Cardiac muscle cell (in vitro differentiated cells and primary cell): ENCODE measurements around the gene AHRR. TPM values are rescaled to one million over a fixed set of nuclear protein-coding genes. Genes with fewer than 3 reads are reported as not detected.

Source experiments
- DNase-seq, 2 donors: peaks; one replicate each; pipeline versions ENCODE4 v3.0.0 to v3.0.0-alpha.2; 2010 to 2017; ENCODE audit warnings: low read depth in 1 of 2, low spot score in 1 of 2
- H3K27ac ChIP-seq: fragments of 200-600 bp; sonication (generic); 2 replicates; pipeline ENCODE4 v1.5.1; 2016
- H3K27me3 ChIP-seq: fragments of 200-600 bp; sonication (generic); 2 replicates; pipeline ENCODE4 v1.6.0; 2016; ENCODE audit warnings: control low read depth
- H3K36me3 ChIP-seq: fragments of 200-600 bp; sonication (generic); 2 replicates; pipeline ENCODE4 v1.5.1; 2016; ENCODE audit warnings: control low read depth
- H3K4me1 ChIP-seq: fragments of 200-600 bp; sonication (generic); 2 replicates; pipeline ENCODE4 v1.8.1; 2017; ENCODE audit warnings: low read depth, mild to moderate bottlenecking, mixed run types
- H3K4me3 ChIP-seq: fragments of 200-600 bp; sonication (generic); 2 replicates; pipeline ENCODE4 v1.5.1; 2016; ENCODE audit warnings: mild to moderate bottlenecking
- H3K9me3 ChIP-seq: fragments of 200-600 bp; sonication (generic); 2 replicates; pipeline ENCODE4 v1.5.1; 2017; ENCODE audit warnings: low read depth, mild to moderate bottlenecking, control low read depth
- polyA plus RNA-seq: library from polyadenylated mRNA; unstranded; fragments of >200 nt; fragmentation: Nextera tagmentation; extraction: Ambion mirVana; gene quantifications from 2 replicates; pipeline ENCODE4 v1.2.1, GENCODE V29; 2016
- total RNA-seq: library from RNA; depleted of rRNA; stranded (reverse); fragments of >200 nt; gene quantifications from 2 replicates; pipeline ENCODE4 v1.2.3, GENCODE V29; 2016
- TF ChIP-seq, protein P1 (sequence below): IDR thresholded peaks from 2 replicates; pipeline ENCODE4 v1.5.1; 2012; ENCODE audit warnings: low read depth, mild to moderate bottlenecking, low read length

AHRR gene
- total and polyA plus RNA-seq, 2 experiments from 2014 or later: 0.99 to 1.4 TPM

DNA sequence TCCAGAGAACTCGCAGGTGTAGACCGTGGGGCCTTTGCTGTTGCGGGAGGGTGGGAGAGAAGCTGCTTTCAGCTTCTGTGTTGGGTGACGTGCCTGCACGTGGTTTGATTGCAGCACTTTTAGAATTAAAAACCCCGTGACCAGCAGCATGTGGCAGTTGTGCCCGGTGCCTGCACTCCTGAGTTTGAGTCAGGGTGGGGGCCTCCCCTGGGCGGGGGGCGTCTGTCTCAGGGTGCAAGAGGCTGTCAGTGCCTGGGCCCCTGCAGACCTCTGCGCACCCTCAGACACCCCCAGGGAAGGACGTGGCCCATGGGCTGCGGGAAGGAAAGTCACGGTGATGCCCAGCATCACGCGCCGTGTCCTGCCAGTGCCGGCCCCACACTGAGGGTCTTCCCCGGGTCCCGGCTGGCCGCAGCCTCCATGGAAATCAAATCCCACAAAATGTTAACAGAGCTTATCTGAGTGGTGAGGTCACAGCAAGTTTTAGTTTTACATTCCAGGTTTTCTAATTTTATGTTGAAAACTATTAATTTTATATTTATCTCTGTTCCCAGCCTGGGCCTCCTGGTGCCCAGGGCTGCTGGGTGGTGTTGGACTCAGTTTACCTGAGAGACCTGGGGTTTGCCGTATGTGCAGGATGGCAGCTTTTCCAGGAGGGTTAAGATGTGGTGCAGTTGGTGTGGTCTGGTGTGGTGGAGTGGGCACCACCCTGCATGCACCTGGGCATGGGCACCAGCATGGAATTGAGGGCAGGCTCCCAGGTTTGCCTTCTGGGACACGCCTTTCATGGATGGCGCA, 33.3 kb downstream of the AHRR start:
- Histone ChIP-seq H3K9me3 (no peaks in the 10 kb centered on the region), H3K4me1 (no peaks in the 10 kb centered on the region), H3K27me3 (no peaks in the 10 kb centered on the region), H3K4me3 (no peak overlapping the region), H3K27ac (no peak overlapping the region), H3K36me3 (no peaks in the 10 kb centered on the region)
- DNase-seq: no peak
- TF ChIP-seq, protein P1, sequence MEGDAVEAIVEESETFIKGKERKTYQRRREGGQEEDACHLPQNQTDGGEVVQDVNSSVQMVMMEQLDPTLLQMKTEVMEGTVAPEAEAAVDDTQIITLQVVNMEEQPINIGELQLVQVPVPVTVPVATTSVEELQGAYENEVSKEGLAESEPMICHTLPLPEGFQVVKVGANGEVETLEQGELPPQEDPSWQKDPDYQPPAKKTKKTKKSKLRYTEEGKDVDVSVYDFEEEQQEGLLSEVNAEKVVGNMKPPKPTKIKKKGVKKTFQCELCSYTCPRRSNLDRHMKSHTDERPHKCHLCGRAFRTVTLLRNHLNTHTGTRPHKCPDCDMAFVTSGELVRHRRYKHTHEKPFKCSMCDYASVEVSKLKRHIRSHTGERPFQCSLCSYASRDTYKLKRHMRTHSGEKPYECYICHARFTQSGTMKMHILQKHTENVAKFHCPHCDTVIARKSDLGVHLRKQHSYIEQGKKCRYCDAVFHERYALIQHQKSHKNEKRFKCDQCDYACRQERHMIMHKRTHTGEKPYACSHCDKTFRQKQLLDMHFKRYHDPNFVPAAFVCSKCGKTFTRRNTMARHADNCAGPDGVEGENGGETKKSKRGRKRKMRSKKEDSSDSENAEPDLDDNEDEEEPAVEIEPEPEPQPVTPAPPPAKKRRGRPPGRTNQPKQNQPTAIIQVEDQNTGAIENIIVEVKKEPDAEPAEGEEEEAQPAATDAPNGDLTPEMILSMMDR: no peak

DNA sequence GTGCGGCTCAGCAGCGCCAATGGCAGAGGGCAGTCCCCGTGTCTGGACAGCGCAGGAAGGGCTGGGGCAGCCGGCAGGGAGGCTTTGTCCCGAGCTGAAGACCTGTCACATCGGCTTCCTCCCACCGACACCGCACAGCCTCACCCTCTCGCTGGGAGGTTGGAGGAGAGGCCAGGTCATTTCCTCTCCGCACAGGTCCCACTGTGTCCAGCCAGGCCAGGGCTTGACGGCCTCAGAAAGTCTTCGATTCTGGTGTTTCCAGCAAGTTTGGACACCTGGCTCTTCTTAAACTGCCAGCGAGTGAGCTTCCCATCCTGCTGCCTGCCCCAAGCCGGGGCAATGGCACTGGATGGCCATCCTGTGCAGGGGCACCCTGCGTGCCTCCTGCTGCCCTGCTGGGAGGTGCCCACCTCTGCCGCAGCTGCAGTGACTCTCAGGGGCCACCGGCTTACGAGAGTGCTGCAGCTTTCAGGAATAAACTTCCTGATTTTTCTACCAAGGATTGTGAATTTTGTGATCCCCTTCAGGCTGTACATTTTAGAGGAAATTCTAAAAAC, 33.9 kb downstream of the AHRR start:
- no peak for DNase-seq
- TF ChIP-seq, protein P1: no peak
- Histone ChIP-seq H3K27ac (no peak overlapping the region), H3K36me3 (no peaks in the 10 kb centered on the region), H3K4me1 (no peaks in the 10 kb centered on the region), H3K4me3 (no peak overlapping the region), H3K27me3 (no peaks in the 10 kb centered on the region), H3K9me3 (no peaks in the 10 kb centered on the region)

DNA sequence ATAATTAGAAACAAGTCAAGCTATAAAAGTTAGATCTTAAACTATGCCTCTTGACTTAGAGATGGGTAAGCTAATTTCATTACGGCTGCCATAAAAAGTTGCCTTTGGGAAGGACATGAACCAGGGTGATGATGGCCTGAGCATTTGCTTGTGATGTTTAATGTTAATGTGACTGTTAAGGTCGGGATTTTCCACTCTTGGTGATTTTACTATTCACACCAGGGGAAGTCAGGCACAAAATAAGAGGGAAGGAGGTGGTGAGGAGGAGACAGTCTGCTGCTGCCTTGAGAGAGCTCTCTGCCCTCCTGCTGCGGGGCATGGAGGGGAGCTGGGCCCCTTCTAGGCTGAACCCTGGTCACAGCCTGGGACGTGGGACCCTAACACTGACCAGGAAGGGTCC, 34.4 kb downstream of the AHRR start:
- Histone ChIP-seq H3K27me3 (no peaks in the 10 kb centered on the region), H3K4me3 (no peak overlapping the region), H3K4me1 (no peaks in the 10 kb centered on the region), H3K9me3 (no peaks in the 10 kb centered on the region), H3K27ac (no peak overlapping the region), H3K36me3 (no peaks in the 10 kb centered on the region)
- TF ChIP-seq, protein P1: no peak
- no peak for DNase-seq

DNA sequence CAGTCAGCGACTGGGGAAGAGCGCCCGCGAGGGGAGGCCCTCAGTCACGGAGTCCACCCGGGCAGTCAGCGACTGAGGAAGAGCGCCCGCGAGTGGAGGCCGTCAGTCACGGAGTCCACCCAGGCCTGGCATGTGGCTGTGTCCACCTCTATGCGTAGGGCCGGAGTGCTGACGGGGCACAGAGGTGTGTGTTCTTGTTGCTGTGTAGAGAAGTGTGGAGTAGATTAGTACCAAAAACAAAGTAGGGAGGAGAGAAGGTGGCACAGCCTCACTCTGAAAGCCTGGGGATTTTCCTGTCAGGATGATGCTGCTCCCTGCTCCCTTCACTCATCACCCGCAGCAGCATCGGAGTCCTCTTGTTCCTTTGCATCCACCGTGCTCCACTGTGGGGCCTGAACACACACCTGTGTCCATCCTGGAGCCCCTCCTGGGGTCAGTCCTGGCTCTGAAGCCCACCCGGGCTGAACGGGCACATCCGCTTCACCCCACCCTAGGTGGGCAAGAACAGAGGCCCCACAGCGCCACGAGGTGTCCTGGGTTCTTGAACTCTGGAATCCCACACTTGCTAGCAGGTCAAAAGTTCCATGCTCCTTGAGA, 37.9 kb downstream of the AHRR start:
- H3K27ac ChIP-seq: no peak overlapping the region
- no peaks in the 10 kb centered on the region for H3K27me3 ChIP-seq
- H3K36me3 ChIP-seq: no peaks in the 10 kb centered on the region
- no peak overlapping the region for H3K4me3 ChIP-seq
- no peak for DNase-seq
- TF ChIP-seq, protein P1: no peak
- no peaks in the 10 kb centered on the region for H3K4me1 ChIP-seq
- no peaks in the 10 kb centered on the region for H3K9me3 ChIP-seq

DNA sequence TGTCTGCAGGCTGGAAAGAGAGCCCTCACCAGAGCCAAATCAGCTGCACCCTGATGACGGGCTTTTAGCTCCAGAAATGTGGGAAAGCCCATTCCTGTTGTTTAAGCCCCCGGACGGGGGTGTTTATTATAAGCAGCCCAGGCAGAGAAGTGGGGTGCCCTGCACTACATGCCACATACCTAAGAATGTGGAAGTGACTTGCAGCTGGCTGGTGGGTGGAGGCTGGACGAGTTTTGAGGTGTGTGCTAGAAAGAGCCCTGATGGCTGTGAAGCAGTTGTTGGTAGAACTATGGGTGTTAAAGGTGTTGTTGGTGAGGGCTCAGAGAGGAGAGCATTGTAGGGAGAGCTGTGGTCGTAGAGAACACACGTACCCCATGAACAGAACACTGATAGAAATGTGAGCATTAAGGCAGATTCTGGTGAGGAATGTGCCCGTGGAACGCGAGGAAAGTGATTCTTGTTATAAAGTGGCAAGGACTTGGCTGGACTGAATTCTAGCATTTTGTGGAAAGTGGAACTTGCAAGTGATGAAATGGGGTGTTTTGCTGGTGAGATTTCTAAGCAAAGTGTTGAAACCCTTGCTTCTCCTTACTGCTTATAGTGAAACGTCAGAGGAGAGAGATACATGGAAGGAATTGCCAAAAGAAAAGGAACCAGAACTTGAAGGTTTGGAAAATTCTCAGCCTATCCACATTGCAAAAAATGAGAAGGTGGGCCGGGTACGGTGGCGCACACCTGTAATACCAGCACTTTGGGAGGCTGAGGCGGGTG, 38.9 kb downstream of the AHRR start:
- Histone ChIP-seq H3K36me3 (no peaks in the 10 kb centered on the region), H3K27me3 (no peaks in the 10 kb centered on the region), H3K9me3 (no peaks in the 10 kb centered on the region), H3K27ac (no peak overlapping the region), H3K4me3 (no peak overlapping the region), H3K4me1 (no peaks in the 10 kb centered on the region)
- TF ChIP-seq, protein P1: no peak
- DNase-seq: no peak
